Activated CD8-positive, alpha-beta T cell treated with anti-CD3 and anti-CD28 coated beads for 36 hours (primary cell): ENCODE results near the gene RASAL1. TPM values are rescaled to one million over a fixed set of nuclear protein-coding genes. Genes with fewer than 3 reads are reported as not detected.

ENCODE experiments used
- ATAC-seq: fragments of 200-7000 bp; cut with Tn5 transposase; one replicate; pipeline ENCODE4 v1.10.0; 2021; ENCODE audit warnings: mild to moderate bottlenecking, moderate library complexity
- CTCF ChIA-PET: fragments of 350-600 bp; sonication (Branson Sonifier 250); formaldehyde crosslinking; loops from one replicate; lab custom pipeline; 2021; ENCODE audit warnings: antibody characterized with exemption; lab: Charles Lee
- POLR2A ChIA-PET: fragments of 350-600 bp; sonication (Branson Sonifier 250); formaldehyde crosslinking; loops from one replicate; lab custom pipeline; 2021; ENCODE audit warnings: antibody characterized with exemption; lab: Charles Lee
- DNase-seq: peaks from one replicate; pipeline ENCODE4 v3.0.0-alpha.2; 2020
- H3K27ac Mint-ChIP-seq: one replicate; pipeline ENCODE4 v1.8.0; 2021; ENCODE audit warnings: mild to moderate bottlenecking, mixed read lengths
- H3K27me3 Mint-ChIP-seq: one replicate; pipeline ENCODE4 v1.8.0; 2021; ENCODE audit warnings: mixed read lengths
- H3K36me3 Mint-ChIP-seq: one replicate; pipeline ENCODE4 v1.8.0; 2021; ENCODE audit warnings: low read depth, mixed read lengths
- H3K4me1 Mint-ChIP-seq: one replicate; pipeline ENCODE4 v1.8.0; 2021; ENCODE audit warnings: low read depth, mixed read lengths
- H3K4me3 Mint-ChIP-seq: one replicate; pipeline ENCODE4 v1.8.0; 2021; ENCODE audit warnings: mild to moderate bottlenecking, moderate library complexity, mixed read lengths
- H3K9me3 Mint-ChIP-seq: one replicate; pipeline ENCODE4 v1.8.0; 2021; ENCODE audit warnings: mixed read lengths
- intact Hi-C: fragments of 100-400 bp; cut with micrococcal nuclease; formaldehyde crosslinking; loops from one replicate; pipeline ENCODE4 v1.10.0; 2022
- total RNA-seq, 2 experiments: library from RNA; stranded (reverse); gene quantifications; one replicate each; pipeline ENCODE4 v1.2.3, GENCODE V29; 2021
- TF ChIP-seq, protein P1 (sequence below): fragments of 200-600 bp; IDR thresholded peaks from one replicate; pipeline ENCODE4 v1.8.0; 2022; ENCODE audit warnings: antibody characterized with exemption, mild to moderate bottlenecking

Gene RASAL1
- total RNA-seq, 2 experiments from 2014 or later, result 9.8 to 12.4 TPM

DNA sequence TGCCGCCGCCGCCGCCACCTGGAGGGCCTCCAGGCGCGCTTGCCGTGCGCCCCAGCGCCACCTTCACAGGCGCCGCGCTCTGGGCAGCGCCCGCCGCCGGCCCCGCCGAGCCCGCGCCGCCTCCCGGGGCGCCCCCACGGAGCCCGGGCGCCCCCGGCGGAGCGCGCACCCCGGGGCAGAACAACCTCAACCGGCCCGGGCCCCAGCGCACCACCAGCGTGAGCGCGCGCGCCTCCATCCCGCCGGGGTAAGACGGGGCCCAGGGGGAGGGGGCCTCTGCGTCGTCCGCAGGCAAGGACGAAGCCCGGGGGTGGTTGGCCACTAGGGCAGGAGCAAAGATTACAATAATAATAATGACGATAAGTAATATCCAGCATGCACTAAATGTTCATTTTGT lies 57.7 kb downstream of the RASAL1 start:
- Mint-ChIP-seq H3K27ac (no peak overlapping the region), H3K9me3 (no peaks in the 10 kb centered on the region), H3K4me1 (peaks cover 24% of the 10 kb centered on the region), H3K36me3 (no peaks in the 10 kb centered on the region), H3K27me3 (no peaks in the 10 kb centered on the region), H3K4me3 (no peak overlapping the region)
- ChIA-PET POLR2A (no interaction called here), CTCF (interaction anchor here (2.3 kb wide), 1 partner anchor 29 kb away, joined by 8 read pairs; no protein-coding TSS in a partner anchor)
- intact Hi-C loops, result no loop called here
- ATAC-seq (no peak), DNase-seq (no peak)
- TF ChIP-seq, protein P1, sequence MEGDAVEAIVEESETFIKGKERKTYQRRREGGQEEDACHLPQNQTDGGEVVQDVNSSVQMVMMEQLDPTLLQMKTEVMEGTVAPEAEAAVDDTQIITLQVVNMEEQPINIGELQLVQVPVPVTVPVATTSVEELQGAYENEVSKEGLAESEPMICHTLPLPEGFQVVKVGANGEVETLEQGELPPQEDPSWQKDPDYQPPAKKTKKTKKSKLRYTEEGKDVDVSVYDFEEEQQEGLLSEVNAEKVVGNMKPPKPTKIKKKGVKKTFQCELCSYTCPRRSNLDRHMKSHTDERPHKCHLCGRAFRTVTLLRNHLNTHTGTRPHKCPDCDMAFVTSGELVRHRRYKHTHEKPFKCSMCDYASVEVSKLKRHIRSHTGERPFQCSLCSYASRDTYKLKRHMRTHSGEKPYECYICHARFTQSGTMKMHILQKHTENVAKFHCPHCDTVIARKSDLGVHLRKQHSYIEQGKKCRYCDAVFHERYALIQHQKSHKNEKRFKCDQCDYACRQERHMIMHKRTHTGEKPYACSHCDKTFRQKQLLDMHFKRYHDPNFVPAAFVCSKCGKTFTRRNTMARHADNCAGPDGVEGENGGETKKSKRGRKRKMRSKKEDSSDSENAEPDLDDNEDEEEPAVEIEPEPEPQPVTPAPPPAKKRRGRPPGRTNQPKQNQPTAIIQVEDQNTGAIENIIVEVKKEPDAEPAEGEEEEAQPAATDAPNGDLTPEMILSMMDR, result no peak

DNA sequence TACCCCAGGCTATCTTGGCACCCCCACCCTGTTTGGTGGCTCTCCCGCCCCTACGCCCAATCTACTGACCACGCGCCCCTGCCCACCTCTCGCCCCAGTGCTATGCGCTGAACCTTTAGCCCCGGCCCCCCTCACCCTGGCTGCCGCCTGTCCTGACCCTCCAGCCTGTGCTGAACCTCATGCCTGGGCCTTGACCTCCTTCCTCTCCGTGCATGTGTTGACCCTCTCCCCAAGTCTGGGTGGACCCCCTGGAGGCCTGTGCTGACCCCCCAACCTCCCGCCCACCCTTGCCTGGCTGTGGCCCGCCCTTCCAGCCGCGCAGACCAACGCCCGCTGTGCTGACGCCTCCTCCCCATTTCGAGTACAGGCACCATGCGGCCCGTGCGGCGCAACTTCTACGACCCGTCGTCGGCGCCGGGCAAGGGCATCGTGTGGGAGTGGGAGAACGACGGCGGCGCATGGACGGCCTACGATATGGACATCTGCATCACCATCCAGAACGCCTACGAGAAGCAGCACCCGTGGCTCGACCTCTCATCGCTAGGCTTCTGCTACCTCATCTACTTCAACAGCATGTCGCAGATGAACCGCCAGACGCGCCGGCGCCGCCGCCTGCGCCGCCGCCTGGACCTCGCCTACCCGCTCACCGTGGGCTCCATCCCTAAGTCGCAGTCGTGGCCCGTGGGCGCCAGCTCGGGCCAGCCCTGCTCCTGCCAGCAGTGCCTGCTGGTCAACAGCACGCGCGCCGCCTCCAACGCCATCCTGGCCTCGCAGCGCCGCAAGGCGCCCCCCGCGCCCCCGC lies 58.3 kb downstream of the RASAL1 start:
- CTCF ChIA-PET, result no interaction called here

GRCh38 chr12:113075137-113075683 lies 60.4 kb downstream of the RASAL1 start:
- intact Hi-C loops, result no loop called here
- Mint-ChIP-seq H3K27me3 (no peaks in the 10 kb centered on the region), H3K36me3 (no peaks in the 10 kb centered on the region), H3K27ac (peak overlapping the region; percentile 16), H3K9me3 (no peaks in the 10 kb centered on the region), H3K4me1 (peaks cover 33% of the 10 kb centered on the region), H3K4me3 (no peak overlapping the region)
- ChIA-PET POLR2A (interaction anchor here (0.5 to 1.3 kb wide), 2 partner anchors 14 to 347 kb away, joined by 3 read pairs; partner anchors contain the start of gene SDSL), CTCF (interaction anchor here (1.1 to 2.3 kb wide), 2 partner anchors 17 to 27 kb away, joined by 3 to 8 read pairs; no protein-coding TSS in a partner anchor)
- peak; percentile 53 for ATAC-seq
- peak; percentile 42 for DNase-seq
- TF ChIP-seq, protein P1, result no peak

More for the DNA sequence above, 58.3 kb downstream of the RASAL1 start:
- POLR2A ChIA-PET, result no interaction called here
- H3K27me3 Mint-ChIP-seq, result no peaks in the 10 kb centered on the region
- H3K27ac Mint-ChIP-seq, result no peak overlapping the region
- TF ChIP-seq, protein P1, result no peak
- H3K4me1 Mint-ChIP-seq, result peaks cover 22% of the 10 kb centered on the region
- no peak overlapping the region for H3K4me3 Mint-ChIP-seq
- no peaks in the 10 kb centered on the region for H3K36me3 Mint-ChIP-seq
- intact Hi-C loops, result no loop called here
- ATAC-seq (no peak), DNase-seq (no peak)
- H3K9me3 Mint-ChIP-seq, result no peaks in the 10 kb centered on the region

DNA sequence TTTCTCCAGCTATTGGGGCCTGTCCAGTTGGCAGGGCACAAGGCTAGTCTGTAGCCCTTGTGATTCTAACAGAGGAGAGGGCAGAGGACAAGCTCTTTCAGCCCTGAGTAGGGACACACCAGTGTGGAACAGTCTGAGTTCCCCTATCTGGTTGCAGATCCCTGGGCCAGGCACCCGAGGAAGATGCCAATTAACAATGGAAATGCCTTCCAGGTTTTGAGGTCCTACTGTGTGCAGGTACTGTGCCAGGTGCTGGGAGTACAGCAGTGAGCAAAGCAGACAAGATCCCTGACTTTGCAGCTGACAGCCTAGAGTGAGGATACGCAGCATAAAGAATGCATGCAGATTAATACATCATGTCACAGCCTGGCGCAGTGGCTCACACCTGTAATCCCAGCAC lies 62.0 kb downstream of the RASAL1 start:
- peaks cover 42% of the 10 kb centered on the region for H3K4me1 Mint-ChIP-seq
- DNase-seq (no peak), ATAC-seq (no peak)
- H3K4me3 Mint-ChIP-seq, result no peak overlapping the region
- ChIA-PET CTCF (interaction anchor here (2.3 kb wide), 1 partner anchor 25 kb away, joined by 8 read pairs; no protein-coding TSS in a partner anchor), POLR2A (interaction anchor here (1.2 kb wide), 1 partner anchor 15 kb away, joined by 4 read pairs; no protein-coding TSS in a partner anchor)
- no peaks in the 10 kb centered on the region for H3K9me3 Mint-ChIP-seq
- intact Hi-C loops, result no loop called here
- no peak overlapping the region for H3K27ac Mint-ChIP-seq
- TF ChIP-seq, protein P1, result no peak
- no peaks in the 10 kb centered on the region for H3K36me3 Mint-ChIP-seq
- no peaks in the 10 kb centered on the region for H3K27me3 Mint-ChIP-seq
